DMS79 treated with DMSO at 0.1 percent for 48 hours (cell line): ENCODE measurements around the gene NOL3.

ENCODE experiments used
- DNase-seq: peaks from one replicate; lab custom pipeline; 2025; lab: John Stamatoyannopoulos, UW

Gene NOL3

GRCh38 chr16:67206838-67207248 lies 36.5 kb downstream of the NOL3 start:
- no peak for DNase-seq

GRCh38 chr16:67207249-67208091 lies 37.1 kb downstream of the NOL3 start:
- no peak for DNase-seq

GRCh38 chr16:67208154-67208896 lies 38.0 kb downstream of the NOL3 start:
- DNase-seq = no peak

DNA sequence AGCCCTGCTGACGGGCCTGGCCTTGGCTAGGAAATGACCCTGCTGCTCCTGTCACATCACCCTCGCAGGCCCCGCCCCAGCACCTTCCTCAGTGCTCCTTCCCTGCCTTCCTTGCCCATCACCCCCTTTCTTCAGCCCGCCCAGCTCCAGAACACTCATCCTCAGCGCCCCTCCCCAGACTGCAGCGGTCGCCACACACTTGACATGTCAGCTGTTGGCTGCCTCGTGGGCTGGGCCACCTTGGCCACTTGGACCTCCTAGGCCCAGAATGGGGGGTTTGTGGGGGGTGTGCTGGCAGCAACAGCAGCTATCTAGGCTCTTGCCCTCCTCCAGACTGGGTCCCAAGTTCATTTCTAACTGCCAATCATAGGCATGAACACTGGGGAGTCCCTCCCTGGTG lies 39.2 kb downstream of the NOL3 start:
- DNase-seq = no peak

DNA sequence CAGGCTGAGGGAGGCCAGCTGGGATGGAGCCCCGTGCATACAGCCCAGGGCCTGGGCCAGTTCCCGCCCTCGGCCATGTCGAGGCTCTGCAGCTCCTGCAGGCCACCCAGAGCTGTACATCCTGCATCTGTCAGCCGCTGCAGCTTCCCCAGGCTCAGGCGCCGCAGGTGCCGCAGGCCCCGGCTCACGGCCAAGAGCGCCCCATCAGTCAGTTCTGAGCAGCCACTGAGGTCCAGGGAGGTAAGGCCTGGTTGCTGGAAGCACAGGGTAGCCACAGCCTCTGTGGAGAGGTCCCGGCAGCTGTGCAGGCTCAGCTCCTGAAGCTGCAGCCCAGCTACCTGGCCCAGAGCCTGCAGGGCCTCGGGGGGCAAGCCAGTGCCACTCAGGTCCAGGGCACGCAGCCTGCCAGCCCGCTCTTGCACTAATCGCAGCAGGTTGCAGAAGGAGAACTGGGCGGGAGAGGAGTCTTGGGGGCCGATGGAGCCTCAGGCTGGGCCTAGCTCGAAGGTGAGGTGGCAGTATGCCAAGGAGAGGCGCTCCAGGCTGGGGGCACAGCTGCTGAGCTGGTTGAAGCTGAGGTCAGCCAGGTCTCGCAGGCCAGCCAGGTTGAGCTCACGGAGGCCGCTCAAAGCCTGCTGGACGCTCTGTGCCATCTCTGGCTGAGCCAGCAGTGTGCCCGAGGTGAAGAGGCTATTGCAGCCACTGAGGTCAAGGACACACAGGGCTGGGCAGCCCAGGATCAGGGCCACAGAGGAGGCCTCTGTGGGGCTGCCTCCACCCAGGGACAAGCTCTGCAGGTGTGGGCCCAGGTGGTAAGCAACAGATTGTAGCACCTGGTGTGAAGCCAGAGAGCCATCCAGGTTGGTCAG lies 40.0 kb downstream of the NOL3 start:
- DNase-seq = peak; percentile 1

DNA sequence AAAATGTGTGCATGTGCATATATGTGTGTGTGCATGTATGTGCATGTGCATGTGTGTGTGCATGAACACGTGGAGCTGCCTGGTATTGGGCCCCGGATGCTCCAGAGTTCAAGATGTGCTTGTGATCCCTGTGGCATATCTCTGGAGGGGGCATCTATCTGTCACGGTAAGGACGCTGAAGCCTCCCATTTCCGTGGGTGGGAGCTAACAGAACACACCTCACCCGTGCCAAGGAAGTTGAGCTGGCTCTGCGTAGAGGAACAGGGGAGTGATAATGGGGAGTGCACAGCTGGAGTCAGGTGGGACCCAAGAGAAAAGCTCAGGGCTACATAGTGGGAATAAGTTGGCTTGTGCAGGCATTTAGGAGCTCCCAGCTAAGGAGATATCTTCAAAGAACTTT lies 41.3 kb downstream of the NOL3 start:
- DNase-seq = no peak

DNA sequence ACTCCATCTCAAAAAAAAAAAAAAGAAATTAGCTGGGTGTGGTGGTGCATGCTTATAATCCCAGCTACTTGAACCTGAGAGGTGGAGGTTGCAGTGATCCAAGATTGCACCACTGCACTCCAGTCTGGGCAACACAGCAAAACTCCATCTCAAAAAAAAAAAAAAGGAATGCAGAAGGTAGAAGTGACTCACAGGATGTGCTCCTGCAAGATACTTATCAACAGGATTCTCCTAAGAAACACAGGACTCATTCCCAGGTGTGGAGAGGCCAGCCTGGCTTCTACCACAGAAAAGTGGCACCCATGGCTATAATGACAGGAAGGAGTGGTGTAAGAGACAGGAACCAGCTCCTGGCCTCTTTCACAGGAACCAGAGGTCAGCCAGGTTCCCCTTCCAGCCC lies 42.4 kb downstream of the NOL3 start:
- no peak for DNase-seq

GRCh38 chr16:67213197-67214019 lies 43.1 kb downstream of the NOL3 start:
- no peak for DNase-seq

- DNase-seq = no peak
Measured at GRCh38 chr16:67215706-67216105, 45.4 kb downstream of the NOL3 start.

GRCh38 chr16:67216612-67217490 lies 46.5 kb downstream of the NOL3 start:
- DNase-seq = no peak

DNA sequence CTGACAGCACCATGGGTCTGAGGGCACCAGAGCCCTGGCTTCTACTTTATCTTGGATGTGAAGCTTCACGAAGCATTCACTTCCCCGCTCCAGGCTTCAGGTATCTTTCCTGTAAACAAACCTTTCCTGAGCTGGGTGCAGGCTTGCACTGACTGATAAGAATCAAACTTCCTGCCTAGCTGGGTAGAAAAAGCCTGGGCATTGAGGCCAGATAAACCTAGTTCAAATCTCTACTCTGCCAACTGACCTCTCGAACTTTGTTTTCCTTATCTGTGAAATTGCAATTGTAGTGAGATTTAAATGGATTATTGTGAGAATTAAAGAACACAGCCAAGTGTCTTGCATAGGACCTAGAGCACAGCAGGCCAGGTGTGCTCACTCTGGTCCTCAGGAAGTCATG lies 53.7 kb downstream of the NOL3 start:
- DNase-seq = no peak
